OCI-LY7 (cell line): ENCODE data around the gene CELF4.

Experiments used
- EZH2phosphoT487 ChIP-seq: fragments of 200-600 bp; sonication (generic); IDR thresholded peaks from 2 replicates; pipeline ENCODE4 v1.6.1; 2018; ENCODE audit warnings: low read depth, borderline replicate concordance, mild to moderate bottlenecking, mixed run types, antibody characterized with exemption, low read length, moderate library complexity, mixed read lengths
- TF ChIP-seq, protein P1 (sequence below): fragments of 200-600 bp; sonication (generic); conservative IDR thresholded peaks from 2 replicates; pipeline ENCODE4 v1.5.1; 2014; ENCODE audit warnings: mild to moderate bottlenecking, antibody characterized with exemption, low read length, moderate library complexity, mixed read lengths

GRCh38 chr18:37394610-37394965 is 171.0 kb downstream of the CELF4 start:
- TF ChIP-seq, protein P1, sequence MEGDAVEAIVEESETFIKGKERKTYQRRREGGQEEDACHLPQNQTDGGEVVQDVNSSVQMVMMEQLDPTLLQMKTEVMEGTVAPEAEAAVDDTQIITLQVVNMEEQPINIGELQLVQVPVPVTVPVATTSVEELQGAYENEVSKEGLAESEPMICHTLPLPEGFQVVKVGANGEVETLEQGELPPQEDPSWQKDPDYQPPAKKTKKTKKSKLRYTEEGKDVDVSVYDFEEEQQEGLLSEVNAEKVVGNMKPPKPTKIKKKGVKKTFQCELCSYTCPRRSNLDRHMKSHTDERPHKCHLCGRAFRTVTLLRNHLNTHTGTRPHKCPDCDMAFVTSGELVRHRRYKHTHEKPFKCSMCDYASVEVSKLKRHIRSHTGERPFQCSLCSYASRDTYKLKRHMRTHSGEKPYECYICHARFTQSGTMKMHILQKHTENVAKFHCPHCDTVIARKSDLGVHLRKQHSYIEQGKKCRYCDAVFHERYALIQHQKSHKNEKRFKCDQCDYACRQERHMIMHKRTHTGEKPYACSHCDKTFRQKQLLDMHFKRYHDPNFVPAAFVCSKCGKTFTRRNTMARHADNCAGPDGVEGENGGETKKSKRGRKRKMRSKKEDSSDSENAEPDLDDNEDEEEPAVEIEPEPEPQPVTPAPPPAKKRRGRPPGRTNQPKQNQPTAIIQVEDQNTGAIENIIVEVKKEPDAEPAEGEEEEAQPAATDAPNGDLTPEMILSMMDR = no peak
- TF ChIP-seq EZH2phosphoT487 = no peak
